ENCODE measurements around the gene ETV4.

DNA sequence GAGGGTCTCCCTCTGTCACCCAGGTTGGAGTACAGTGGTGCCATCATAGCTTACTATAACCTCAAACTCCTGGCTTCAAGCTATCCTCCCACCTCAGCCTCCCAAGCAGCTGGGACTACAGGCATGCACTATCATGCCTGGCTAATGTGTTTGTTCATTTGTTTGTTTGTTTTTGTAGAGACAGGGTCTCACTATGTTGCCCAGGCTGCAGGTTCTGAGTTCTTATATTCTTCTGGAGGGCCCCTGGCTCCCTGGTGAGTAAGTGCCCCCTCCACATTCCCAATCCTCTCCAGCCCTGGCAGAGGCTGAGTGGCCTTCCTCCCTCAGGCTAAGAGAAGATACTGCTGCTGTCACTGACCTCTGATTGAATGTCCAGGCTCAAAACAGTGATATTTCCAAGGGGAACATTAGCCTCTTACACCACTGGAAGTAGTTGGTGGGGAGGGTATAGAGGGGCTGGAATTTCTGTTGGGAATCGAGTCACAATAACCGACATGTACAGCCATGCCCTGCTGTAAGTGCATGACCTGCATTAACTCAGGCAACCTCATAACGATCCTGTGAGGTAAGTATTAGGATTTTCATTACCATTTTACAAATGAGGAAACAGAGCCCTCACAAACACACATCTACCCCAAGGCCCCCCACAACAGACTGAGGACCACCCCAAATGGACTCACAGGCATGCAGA is 2.7 kb upstream of the ETV4 start:
- TF ChIP-seq, protein P1, sequence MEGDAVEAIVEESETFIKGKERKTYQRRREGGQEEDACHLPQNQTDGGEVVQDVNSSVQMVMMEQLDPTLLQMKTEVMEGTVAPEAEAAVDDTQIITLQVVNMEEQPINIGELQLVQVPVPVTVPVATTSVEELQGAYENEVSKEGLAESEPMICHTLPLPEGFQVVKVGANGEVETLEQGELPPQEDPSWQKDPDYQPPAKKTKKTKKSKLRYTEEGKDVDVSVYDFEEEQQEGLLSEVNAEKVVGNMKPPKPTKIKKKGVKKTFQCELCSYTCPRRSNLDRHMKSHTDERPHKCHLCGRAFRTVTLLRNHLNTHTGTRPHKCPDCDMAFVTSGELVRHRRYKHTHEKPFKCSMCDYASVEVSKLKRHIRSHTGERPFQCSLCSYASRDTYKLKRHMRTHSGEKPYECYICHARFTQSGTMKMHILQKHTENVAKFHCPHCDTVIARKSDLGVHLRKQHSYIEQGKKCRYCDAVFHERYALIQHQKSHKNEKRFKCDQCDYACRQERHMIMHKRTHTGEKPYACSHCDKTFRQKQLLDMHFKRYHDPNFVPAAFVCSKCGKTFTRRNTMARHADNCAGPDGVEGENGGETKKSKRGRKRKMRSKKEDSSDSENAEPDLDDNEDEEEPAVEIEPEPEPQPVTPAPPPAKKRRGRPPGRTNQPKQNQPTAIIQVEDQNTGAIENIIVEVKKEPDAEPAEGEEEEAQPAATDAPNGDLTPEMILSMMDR (IDR thresholded peaks at IDR 0.05) = no peak
- no peak for TF ChIP-seq POLR2A (IDR thresholded peaks at IDR 0.05)

Data from testis (tissue), 2 donors.